ENCODE measurements around the gene BET1L.
"Not testable (repeated sequence)": the region's sequence is repeated elsewhere in the genome, so short reads cannot be mapped to it uniquely, and the experiment has no call there.

The BET1L gene

GRCh38 chr11:207208-207862, at the start of gene BET1L, which contains the start of gene RIC8A:
Gene BET1L (minus strand): TSS chr11:207399. CDS start chr11:207321, 78 bp downstream.
Gene RIC8A (plus strand): TSS chr11:207708. CDS start chr11:208855, 1,147 bp downstream.
- DNase-seq, result peak; percentile 98

- DNase-seq, result no peak
Observed at GRCh38 chr11:255816-256215, 48.6 kb upstream of the BET1L start.

GRCh38 chr11:255176-255575, 48.0 kb upstream of the BET1L start:
- no peak for DNase-seq

- DNase-seq, result no peak
Observed at GRCh38 chr11:253886-254270, 46.7 kb upstream of the BET1L start.

- no peak for DNase-seq
Observed at GRCh38 chr11:253160-253885, 46.1 kb upstream of the BET1L start.

- no peak for DNase-seq
Observed at GRCh38 chr11:252666-253065, 45.5 kb upstream of the BET1L start.

GRCh38 chr11:251550-251949, 44.4 kb upstream of the BET1L start:
- DNase-seq, result no peak

GRCh38 chr11:250740-251299, 43.6 kb upstream of the BET1L start:
- peak; percentile 70 for DNase-seq

- DNase-seq, result no peak
Observed at GRCh38 chr11:250274-250673, 43.1 kb upstream of the BET1L start.

GRCh38 chr11:249062-249461, 41.9 kb upstream of the BET1L start:
- DNase-seq, result no peak

- DNase-seq, result no peak
Observed at GRCh38 chr11:244376-244775, 37.2 kb upstream of the BET1L start.

GRCh38 chr11:241634-242033, 34.4 kb upstream of the BET1L start:
- DNase-seq, result no peak

GRCh38 chr11:240315-240714, 33.1 kb upstream of the BET1L start:
- no peak for DNase-seq

GRCh38 chr11:238346-238745, 31.1 kb upstream of the BET1L start:
- not testable (repeated sequence) for DNase-seq

GRCh38 chr11:236774-237767, 29.9 kb upstream of the BET1L start, which contains the start of gene PSMD13:
Gene PSMD13 (plus strand): TSS chr11:236976. CDS start chr11:237050, 74 bp downstream.
- peak; percentile 93 for DNase-seq

- peak; percentile 93 for DNase-seq
Observed at GRCh38 chr11:235997-236773, 29.0 kb upstream of the BET1L start, which contains the start of gene SIRT3. Gene SIRT3 (minus strand): TSS chr11:236342. CDS start chr11:236328, 14 bp downstream.

GRCh38 chr11:235609-235996, 28.4 kb upstream of the BET1L start:
- no peak for DNase-seq

- no peak for DNase-seq
Observed at GRCh38 chr11:235180-235579, 28.0 kb upstream of the BET1L start.

GRCh38 chr11:232783-233565, 25.8 kb upstream of the BET1L start:
- no peak for DNase-seq

GRCh38 chr11:230431-230830, 23.2 kb upstream of the BET1L start:
- DNase-seq, result no peak

- DNase-seq, result no peak
Observed at GRCh38 chr11:227824-228379, 20.7 kb upstream of the BET1L start.
